Measurements from ENCODE around the gene ELMO1.

ELMO1 gene

DNA sequence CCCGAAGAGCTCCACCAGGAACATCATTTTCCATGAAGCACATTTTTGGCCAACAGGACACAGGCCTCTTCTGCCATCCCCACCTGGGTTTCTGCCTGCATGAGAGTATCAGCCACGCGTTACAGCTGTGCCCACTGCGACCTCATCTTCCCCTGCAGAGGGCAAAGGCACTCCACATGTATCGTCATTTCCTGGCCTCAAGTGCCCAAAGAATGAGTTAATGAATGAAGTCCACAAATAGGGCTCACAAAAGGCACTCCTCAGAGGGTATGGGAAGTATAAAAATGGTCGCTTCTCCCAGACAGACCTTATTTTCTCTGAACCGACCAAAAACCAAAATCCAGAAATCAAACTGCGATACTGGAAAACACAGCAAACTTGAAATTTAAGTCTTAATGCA, 18.5 kb downstream of the ELMO1 start:
- DNase-seq = no peak

GRCh38 chr7:37429435-37429791, 19.3 kb downstream of the ELMO1 start:
- no peak for DNase-seq

DNA sequence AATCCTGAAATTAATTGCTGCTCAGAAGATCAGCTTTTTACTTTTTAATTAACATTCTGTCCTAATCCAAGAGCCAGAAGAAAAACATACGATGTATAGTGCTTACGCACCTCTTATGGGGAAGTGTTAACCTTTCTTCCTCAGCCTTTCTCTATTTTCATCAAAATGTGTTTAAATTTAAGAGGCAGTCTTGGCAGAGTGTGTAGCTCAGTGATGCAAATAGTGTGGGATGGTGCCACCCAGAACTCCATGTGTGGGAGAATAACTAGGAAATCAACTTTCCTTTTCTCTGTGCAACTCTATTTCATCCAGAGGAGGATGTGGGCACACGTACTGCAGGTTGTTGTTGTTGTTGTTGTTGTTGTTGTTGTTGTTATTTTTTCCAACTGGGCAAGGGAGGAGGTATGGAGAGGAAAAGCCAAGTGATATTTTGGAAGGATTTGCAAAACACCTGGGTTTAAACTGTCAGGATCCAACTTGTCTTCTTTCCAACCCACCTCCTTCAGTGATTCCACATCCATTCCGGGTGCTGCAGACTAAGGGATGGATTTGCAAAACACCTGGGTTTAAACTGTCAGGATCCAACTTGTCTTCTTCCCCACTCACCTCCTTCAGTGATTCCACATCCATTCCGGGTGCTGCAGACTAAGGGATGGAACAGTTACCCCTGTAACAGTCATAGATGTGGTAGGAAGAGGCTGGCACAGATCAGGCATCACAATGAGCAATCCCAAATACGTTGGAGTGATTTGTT, 19.8 kb downstream of the ELMO1 start:
- no peak for DNase-seq

GRCh38 chr7:37427276-37427940, 21.3 kb downstream of the ELMO1 start:
- DNase-seq = no peak

GRCh38 chr7:37425498-37425897, 23.2 kb downstream of the ELMO1 start:
- DNase-seq = no peak

DNA sequence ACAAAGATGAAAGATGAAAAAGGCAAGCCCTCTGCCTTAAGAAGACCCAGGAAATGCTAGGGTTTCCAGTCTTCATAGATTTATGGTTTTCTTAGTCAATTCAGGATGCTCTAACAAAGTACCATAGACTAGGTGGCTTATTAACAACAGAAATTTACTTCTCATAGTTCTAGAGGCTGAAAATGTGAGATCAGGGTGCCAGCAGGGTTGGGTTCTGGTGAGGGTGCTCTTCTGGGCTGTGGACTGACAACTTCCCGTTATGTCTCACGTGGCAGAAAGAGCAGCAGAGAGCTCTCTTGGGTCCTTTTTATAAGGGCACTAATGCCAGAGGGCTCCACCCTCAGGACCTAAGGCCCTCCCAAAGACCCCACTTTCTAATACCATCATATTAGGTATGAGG, 23.7 kb downstream of the ELMO1 start:
- no peak for DNase-seq

- DNase-seq = peak; percentile 51
Measured at GRCh38 chr7:37424521-37424920, 24.1 kb downstream of the ELMO1 start.

DNA sequence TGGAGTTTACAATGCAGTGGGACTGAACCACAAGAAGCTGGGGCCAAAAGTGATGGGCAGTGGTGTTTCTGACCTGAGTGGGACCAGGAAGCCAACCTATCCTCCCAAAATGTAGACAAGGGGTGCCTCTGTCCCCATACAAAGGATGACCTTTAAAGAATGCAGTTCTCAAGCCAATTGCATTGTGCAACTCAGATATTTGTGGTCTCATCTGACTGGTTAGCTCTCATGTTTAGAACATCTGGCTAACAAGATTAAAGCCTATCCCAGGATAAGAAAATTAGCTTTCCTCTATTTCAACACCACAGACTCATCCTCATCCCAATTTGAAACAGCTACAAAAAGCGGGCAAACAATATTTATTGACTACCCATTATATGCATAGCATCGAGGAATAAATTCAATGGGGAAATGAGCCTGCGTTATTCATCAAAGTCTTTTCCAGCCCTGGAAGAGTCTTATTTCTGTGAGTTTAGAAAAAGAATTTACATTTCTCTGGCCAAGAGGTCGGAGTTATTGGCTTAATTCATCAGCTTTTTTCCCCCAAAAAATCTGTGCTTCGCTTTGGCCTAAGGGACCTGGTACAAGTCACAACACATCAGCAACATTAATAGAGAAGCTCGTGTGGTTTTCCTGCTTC, 26.7 kb downstream of the ELMO1 start:
- DNase-seq = no peak

GRCh38 chr7:37420946-37421695, 27.5 kb downstream of the ELMO1 start:
- DNase-seq = no peak

DNA sequence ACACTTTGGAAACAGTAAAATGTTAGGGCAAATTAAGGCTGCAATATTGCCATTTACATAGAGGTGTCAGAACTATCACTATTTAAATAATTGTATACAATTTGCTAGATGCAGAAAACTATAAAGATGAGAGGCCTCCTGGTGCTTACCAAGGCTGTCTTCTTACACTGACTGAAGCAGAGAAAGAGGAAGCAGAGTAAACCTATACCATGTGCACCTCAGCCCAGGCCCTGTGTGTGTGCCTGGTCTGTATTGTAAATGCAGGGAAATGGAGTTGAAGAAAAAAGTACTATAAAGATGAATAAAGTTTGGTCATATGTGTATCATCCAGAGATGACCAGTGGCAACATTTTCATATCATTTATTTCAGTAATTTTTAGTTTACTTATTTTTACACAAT, 29.2 kb downstream of the ELMO1 start:
- DNase-seq = no peak

DNA sequence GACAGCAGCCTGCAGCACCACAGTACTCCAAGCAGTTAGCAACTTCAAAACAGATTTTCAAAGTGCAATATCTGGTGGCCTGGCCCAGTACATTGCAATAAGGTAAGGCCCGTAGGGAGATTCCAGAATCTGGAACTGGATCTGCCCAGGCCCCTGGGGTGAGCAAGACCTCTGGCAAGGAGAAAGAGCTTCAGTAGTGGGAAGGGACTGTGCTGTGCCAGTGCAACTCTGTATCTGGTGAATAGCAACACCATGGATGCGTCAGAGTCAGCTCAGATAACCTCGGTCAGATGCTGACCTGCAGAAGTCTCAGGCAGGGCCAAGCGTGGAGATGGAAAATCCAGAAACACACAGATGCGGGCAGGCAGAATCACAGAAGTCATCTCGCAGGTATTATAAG, 30.3 kb downstream of the ELMO1 start:
- DNase-seq = no peak

- no peak for DNase-seq
Measured at GRCh38 chr7:37417107-37417474, 31.6 kb downstream of the ELMO1 start.

- DNase-seq = no peak
Measured at GRCh38 chr7:37416378-37417106, 32.1 kb downstream of the ELMO1 start.

- no peak for DNase-seq
Measured at GRCh38 chr7:37415629-37416028, 33.0 kb downstream of the ELMO1 start.

DNA sequence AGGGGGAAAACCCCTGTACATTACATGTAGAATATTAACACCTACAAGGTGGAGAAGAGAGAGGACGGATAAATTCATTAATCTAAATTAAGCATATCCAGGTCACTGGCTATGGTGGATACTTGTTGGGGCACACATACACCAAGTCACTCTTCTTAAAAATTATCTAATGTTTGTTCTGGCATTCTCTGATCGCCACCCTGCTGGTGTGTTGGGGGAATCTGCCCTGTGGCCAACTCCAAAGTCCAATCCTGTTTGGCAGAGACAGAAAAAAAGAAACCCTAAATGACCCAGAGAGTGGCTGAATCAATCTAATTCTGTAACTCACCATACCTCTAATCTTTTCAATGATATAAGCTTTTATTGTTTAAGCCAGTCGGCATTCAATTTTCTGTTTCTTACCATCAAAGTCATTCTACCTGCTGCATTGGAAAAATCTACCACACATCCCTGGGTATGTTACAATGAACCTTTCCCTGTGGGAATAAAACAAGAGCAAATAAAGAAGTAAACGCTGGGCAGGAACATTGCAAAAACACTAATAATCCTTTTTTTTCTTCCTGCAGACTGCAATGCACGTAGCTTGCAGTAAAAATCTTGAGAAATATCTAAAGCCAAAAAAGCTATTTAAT, 34.2 kb downstream of the ELMO1 start:
- no peak for DNase-seq

DNA sequence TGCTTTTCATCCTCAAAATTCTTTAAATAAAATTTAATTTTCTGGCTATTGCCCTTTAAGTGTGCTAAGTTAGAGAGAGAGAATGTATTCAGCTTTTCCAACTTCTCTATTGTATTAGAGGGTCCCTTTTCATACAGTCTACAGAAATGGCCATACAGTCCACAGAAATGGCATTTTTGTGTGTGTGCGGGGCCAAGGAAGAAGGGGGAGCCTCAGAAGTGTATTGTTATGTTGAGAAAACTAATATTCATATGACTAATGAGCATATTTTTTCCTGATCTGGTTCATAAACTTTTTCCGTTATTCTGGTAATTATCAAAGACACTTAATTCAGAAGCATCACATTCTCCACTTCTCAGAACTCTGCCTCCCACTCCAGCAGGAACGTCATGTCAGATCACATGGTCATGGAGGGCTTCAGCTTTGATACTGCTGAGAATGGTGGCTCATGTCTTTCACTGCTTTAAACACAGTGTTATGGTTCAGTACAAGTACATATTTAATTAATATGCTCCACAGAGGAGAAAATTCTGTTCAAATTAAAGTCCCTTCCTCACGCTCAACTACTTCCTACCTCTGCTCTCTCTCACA, 37.1 kb downstream of the ELMO1 start:
- peak; percentile 34 for DNase-seq

DNA sequence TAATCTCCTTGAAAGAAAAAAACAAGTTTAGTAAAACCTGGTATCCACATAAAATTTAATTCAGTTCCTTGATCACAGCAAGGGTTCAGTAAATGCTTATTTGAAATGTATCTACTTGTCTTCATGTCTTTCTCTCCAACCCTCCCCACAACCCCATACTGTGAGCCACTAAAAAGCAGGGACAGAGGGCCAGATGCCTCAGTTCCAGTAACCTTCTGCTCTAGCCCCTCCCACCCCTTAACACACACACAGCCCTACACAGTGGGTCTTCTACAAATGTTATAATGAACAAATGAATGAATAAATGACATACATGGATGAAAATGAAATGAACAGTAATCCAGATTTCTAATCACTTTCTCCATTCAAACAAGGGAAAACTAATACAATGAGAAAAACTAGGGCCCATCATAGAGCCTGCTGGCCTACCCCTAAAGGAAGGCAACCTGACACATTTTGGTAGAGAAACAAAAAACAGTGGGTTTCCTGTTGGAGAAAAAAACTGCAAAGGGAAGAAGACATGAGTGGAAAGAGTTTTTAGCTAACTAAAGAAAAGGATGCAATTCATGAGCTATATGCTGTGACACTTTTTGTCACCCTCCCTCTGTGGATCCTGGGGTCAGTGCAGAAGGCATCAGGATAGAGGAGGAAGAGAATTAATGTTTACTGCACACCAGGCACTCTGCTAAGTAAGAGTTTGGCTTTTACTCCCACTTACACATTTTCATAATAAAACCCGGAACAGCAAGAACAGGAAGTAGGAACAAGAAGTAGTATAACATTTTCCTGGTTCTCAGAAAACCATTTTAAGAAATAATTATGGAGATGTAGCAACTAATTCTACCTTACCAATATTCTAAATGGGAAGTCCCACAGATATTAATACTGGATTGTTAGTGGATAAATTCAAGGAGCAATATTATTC, 38.1 kb downstream of the ELMO1 start:
- peak; percentile 51 for DNase-seq

DNA sequence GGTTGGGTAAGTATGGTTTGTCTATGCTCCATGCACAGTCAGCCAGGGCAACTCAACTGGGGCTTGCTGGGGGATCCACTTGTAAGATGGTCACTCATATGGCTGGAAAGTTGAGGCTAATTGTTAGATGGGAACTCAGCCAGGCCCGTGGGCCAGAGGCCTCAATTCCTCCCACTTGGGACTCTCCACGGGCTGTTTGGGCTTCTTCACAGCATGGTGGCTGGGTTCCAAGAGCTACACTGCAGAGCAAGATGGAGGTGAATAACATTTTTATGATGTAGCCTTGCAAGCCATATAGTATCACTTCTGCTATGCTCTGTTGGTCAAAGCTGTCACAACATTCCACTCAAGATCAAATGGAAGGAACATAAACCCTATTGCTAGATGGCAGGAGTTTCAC, 39.2 kb downstream of the ELMO1 start:
- no peak for DNase-seq

DNA sequence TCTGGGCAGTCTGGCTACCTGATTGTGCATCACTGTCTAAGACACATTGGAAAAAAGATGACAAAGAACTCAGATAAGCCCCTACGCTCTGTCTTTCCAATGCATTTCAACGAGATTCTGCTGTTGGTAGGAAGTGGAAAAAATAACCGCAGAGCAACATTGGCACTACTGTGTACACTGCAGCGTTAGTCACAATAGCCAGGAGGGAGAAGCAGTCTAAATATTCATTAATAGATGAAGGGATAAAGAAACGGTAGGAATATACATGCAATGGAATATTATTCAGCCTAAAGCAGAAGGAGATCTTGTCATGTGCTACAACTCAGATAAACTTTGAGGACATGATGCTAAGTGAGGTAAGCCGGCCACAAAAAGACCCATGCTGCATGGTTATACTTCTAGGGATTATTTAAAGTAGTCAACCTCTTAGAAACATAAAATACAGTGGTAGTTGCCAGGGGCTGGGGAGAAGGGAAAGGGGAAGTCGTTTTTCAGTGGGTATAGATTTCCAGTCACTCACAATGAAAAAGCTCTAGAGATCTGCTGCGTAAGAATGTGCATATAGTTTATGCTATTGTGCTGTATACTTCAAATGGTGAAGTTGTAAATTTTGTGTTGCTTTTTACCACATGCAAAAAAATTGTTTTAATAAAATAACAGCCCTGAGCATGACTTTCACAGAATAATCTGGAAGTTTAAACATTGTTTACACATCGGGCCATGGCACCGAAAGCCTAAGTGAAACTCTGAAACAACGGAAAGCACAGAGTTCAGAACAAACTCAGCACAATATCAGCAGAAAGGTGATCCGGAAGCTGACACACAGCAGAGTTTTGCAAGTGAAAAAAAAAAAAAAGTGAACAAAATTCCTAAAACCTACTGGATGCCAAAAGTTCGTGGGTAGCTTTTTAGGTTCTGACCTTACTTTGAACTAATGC, 40.1 kb downstream of the ELMO1 start:
- DNase-seq = peak; percentile 66

All from activated CD4-positive, alpha-beta T cell treated with anti-CD3 and anti-CD28 coated beads, Interleukin-10, Interleukin-2, amounts not matched to agents 100 ng/mL and 50 ng/mL, durations not matched to agents 16 hours and 8 hours (primary cell).